HG03378 (cell line): ENCODE measurements around the gene ADAM15.

Experiments used
- ATAC-seq: cut with Tn5 transposase; IDR thresholded peaks from one replicate; pipeline ENCODE4 v1.9.1; 2021; ENCODE audit warnings: mild to moderate bottlenecking, moderate library complexity; ENCODE audit not compliant: unreplicated experiment

Gene ADAM15

GRCh38 chr1:155070158-155070621, 19.1 kb downstream of the ADAM15 start:
- ATAC-seq: no peak

- ATAC-seq: peak; percentile 52
These were observed 19.8 kb downstream of the ADAM15 start for GRCh38 chr1:155070721-155071569.

GRCh38 chr1:155071701-155072100, 20.6 kb downstream of the ADAM15 start:
- ATAC-seq: no peak

- no peak for ATAC-seq
These were observed 21.6 kb downstream of the ADAM15 start for GRCh38 chr1:155072531-155073289.

- ATAC-seq: no peak
These were observed 22.5 kb downstream of the ADAM15 start for GRCh38 chr1:155073377-155074242.

- ATAC-seq: no peak
These were observed 24.4 kb downstream of the ADAM15 start for GRCh38 chr1:155075535-155075934.

- no peak for ATAC-seq
These were observed 25.3 kb downstream of the ADAM15 start for GRCh38 chr1:155076371-155076770.

- ATAC-seq: no peak
These were observed 26.2 kb downstream of the ADAM15 start for GRCh38 chr1:155077346-155077745.

- ATAC-seq: no peak
These were observed 26.8 kb downstream of the ADAM15 start for GRCh38 chr1:155077758-155078445.

GRCh38 chr1:155078469-155079209, 27.5 kb downstream of the ADAM15 start, which contains the start of gene EFNA3:
Gene EFNA3, plus strand, starts transcription at chr1:155078837. Its CDS starts 105 bp downstream, at chr1:155078942.
- ATAC-seq: no peak

GRCh38 chr1:155079210-155079486, 28.0 kb downstream of the ADAM15 start:
- ATAC-seq: no peak

- no peak for ATAC-seq
These were observed 28.6 kb downstream of the ADAM15 start for GRCh38 chr1:155079487-155080311.

GRCh38 chr1:155080312-155081228, 29.5 kb downstream of the ADAM15 start:
- ATAC-seq: no peak

GRCh38 chr1:155081472-155082300, 30.6 kb downstream of the ADAM15 start:
- ATAC-seq: no peak

GRCh38 chr1:155082301-155083051, 31.4 kb downstream of the ADAM15 start:
- ATAC-seq: no peak

GRCh38 chr1:155083052-155083541, 32.0 kb downstream of the ADAM15 start:
- ATAC-seq: no peak
